ENCODE data around the gene FAM199X. TPM values are rescaled to one million over a fixed set of nuclear protein-coding genes. Genes with fewer than 3 reads are reported as not detected.
A peak's percentile ranks its signal among the peaks of the same experiment; 100 is the strongest.
"Not testable (repeated sequence)": the region's sequence is repeated elsewhere in the genome, so short reads cannot be mapped to it uniquely, and the experiment has no call there.

Gene FAM199X
- total RNA-seq, 2 donors from 2014 or later = 22.2 to 28.5 TPM

- intact Hi-C loops (cut with DNase I) = no loop called here
- no peak overlapping the region for H3K4me3 ChIP-seq
- no peaks in the 10 kb centered on the region for H3K9me3 ChIP-seq
- H3K27ac ChIP-seq = no peak overlapping the region
- WGBS = 96% methylated on average over 1 of the region's 1 CpG
- no peak for DNase-seq (ENCODE audit: low spot score)
- no peaks in the 10 kb centered on the region for H3K27me3 ChIP-seq (replicated peaks; ENCODE audit: insufficient read depth)
- no peaks in the 10 kb centered on the region for H3K4me1 ChIP-seq (replicated peaks)
- TF ChIP-seq POLR2A (IDR thresholded peaks at IDR 0.05) = no peak
- TF ChIP-seq, protein P1, sequence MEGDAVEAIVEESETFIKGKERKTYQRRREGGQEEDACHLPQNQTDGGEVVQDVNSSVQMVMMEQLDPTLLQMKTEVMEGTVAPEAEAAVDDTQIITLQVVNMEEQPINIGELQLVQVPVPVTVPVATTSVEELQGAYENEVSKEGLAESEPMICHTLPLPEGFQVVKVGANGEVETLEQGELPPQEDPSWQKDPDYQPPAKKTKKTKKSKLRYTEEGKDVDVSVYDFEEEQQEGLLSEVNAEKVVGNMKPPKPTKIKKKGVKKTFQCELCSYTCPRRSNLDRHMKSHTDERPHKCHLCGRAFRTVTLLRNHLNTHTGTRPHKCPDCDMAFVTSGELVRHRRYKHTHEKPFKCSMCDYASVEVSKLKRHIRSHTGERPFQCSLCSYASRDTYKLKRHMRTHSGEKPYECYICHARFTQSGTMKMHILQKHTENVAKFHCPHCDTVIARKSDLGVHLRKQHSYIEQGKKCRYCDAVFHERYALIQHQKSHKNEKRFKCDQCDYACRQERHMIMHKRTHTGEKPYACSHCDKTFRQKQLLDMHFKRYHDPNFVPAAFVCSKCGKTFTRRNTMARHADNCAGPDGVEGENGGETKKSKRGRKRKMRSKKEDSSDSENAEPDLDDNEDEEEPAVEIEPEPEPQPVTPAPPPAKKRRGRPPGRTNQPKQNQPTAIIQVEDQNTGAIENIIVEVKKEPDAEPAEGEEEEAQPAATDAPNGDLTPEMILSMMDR (IDR thresholded peaks at IDR 0.05) = peak; percentile 9 to 57 (median 38)
- no peaks in the 10 kb centered on the region for H3K36me3 ChIP-seq
Measured at GRCh38 chrX:104195489-104196084, 29.3 kb downstream of the FAM199X start.

- TF ChIP-seq, protein P1 (IDR thresholded peaks at IDR 0.05) = no peak
- no peak for TF ChIP-seq POLR2A (IDR thresholded peaks at IDR 0.05)
- TF ChIP-seq POLR2AphosphoS5 (IDR thresholded peaks at IDR 0.05) = no peak
- intact Hi-C loops (cut with DNase I) = no loop called here
- Histone ChIP-seq H3K27me3 (replicated peaks; ENCODE audit: insufficient read depth) (no peaks in the 10 kb centered on the region), H3K36me3 (no peaks in the 10 kb centered on the region), H3K4me1 (replicated peaks) (no peaks in the 10 kb centered on the region), H3K4me3 (no peak overlapping the region), H3K9me3 (no peaks in the 10 kb centered on the region), H3K27ac (no peak overlapping the region)
- WGBS = 92% methylated on average over 5 of the region's 5 CpGs
- no peak for DNase-seq (ENCODE audit: low spot score)
Measured at GRCh38 chrX:104205548-104205947, 39.3 kb downstream of the FAM199X start.

DNA sequence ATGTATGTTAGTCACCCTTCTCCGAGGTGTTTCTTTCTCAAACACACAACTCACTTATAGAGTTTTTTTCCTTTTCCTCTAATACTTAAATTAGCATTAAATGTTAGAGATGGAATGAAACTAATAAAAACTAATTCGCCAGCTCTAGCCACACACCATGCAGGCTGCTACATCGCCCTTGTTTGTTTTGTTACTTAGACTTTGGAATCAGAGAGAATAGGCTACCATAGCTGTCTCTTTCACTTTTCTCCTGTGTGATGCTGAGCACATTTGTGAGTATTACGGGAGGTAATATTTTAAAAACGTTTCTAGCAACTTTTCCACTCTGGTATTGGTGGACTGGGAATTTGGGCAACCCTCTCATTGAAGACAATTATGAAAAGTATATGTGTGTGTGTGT lies 44.9 kb downstream of the FAM199X start:
- Histone ChIP-seq H3K27ac (no peak overlapping the region), H3K4me1 (replicated peaks) (no peaks in the 10 kb centered on the region), H3K36me3 (no peaks in the 10 kb centered on the region), H3K4me3 (no peak overlapping the region), H3K9me3 (no peaks in the 10 kb centered on the region), H3K27me3 (replicated peaks; ENCODE audit: insufficient read depth) (no peaks in the 10 kb centered on the region)
- WGBS = 81% methylated on average over 5 of the region's 5 CpGs
- intact Hi-C loops (cut with DNase I) = no loop called here
- no peak for DNase-seq (ENCODE audit: low spot score)
- TF ChIP-seq POLR2A (IDR thresholded peaks at IDR 0.05) (no peak), POLR2AphosphoS5 (IDR thresholded peaks at IDR 0.05) (no peak)
- TF ChIP-seq, protein P1 (IDR thresholded peaks at IDR 0.05) = no peak

DNA sequence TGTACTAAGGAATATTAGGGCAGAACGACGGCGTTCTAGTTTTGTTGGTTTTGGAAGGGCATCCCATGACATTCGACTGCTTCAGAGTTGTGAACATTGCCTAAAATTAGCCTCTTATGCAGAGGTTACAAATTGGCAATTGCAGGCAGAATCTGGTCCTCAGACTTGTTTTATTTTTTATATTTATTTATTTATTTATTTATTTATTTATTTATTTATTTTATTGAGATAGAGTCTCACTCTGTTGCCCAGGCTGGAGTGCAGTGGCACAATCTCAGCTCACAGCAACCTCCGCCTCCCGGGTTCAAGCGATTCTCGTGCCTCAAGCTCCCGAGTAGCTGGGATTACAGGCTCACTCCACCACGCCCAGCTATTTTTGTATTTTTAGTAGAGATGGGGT lies 63.8 kb downstream of the FAM199X start:
- H3K9me3 ChIP-seq; H3K36me3 ChIP-seq; DNase-seq (ENCODE audit: low spot score); H3K4me1 ChIP-seq (replicated peaks); intact Hi-C loops (cut with DNase I); H3K4me3 ChIP-seq; H3K27ac ChIP-seq; H3K27me3 ChIP-seq (replicated peaks; ENCODE audit: insufficient read depth): not testable (repeated sequence)
- 92% methylated on average over 5 of the region's 10 CpGs for WGBS

Other genes with a start within 250 kb of the FAM199X start
- 10 to 100 TPM in 1 of 2 donors, 1 to 10 TPM in 1; 8.2 to 10.4 TPM for gene TMSB15B, start 203.8 kb upstream of the FAM199X start, total RNA-seq
- not detected for gene H2BW1, start 152.7 kb upstream of the FAM199X start, total RNA-seq
- gene H2BW2, start 126.5 kb upstream of the FAM199X start, total RNA-seq = 1 to 10 TPM in 1 of 2 donors, not detected in 1; 4.2 TPM
- 1 to 10 TPM; 1.2 to 6.4 TPM for gene TMSB15C, start 90.2 kb upstream of the FAM199X start, total RNA-seq
- gene ZCCHC18, start 53.9 kb upstream of the FAM199X start, total RNA-seq = 10 to 100 TPM in 1 of 2 donors, under 1 TPM in 1; 0.14 to 17.2 TPM
- 10 to 100 TPM; 12.1 to 13.1 TPM for gene SLC25A53, start 9.4 kb upstream of the FAM199X start, total RNA-seq
- 10 to 100 TPM in 1 of 2 donors, not detected in 1; 31.9 TPM for gene ESX1, start 88.5 kb downstream of the FAM199X start, total RNA-seq